Measurements from ENCODE around the gene SULT1C4.

- TF ChIP-seq CTCF (conservative IDR thresholded peaks at IDR 0.05; ENCODE audit: low read depth in 2 of 2), result no peak
- no peak for TF ChIP-seq POLR2AphosphoS5 (IDR thresholded peaks at IDR 0.05; ENCODE audit: low read depth)
- no peak for TF ChIP-seq CREB1 (CRISPR knock-in tag; IDR thresholded peaks at IDR 0.05; ENCODE audit: low read depth)
- no peak for TF ChIP-seq EZH2 (IDR thresholded peaks at IDR 0.05; ENCODE audit: low read depth, unreplicated experiment)
These were observed 48.0 kb upstream of the SULT1C4 start for GRCh38 chr2:108329771-108330170.

Data from GM23338 (cell line).